HG02884 (cell line): Measurements from ENCODE around the gene CRISPLD2.

ENCODE experiments used
- ATAC-seq: cut with Tn5 transposase; IDR thresholded peaks from one replicate; pipeline ENCODE4 v1.9.1; 2021; ENCODE audit warnings: mild to moderate bottlenecking, moderate library complexity; ENCODE audit not compliant: unreplicated experiment

CRISPLD2 gene

GRCh38 chr16:84819644-84820304 lies at the start of gene CRISPLD2:
CRISPLD2 (plus strand) TSS chr16:84819985; CDS start chr16:84838496, 18,511 bp downstream.
- ATAC-seq: no peak

GRCh38 chr16:84773312-84773711 lies 46.5 kb upstream of the CRISPLD2 start:
- no peak for ATAC-seq

- no peak for ATAC-seq
These were observed 45.0 kb upstream of the CRISPLD2 start for GRCh38 chr16:84774810-84775209.

- no peak for ATAC-seq
These were observed 44.4 kb upstream of the CRISPLD2 start for GRCh38 chr16:84775262-84775810.

GRCh38 chr16:84777435-84777834 lies 42.4 kb upstream of the CRISPLD2 start:
- ATAC-seq: no peak

GRCh38 chr16:84778720-84779119 lies 41.1 kb upstream of the CRISPLD2 start:
- no peak for ATAC-seq

- ATAC-seq: no peak
These were observed 39.7 kb upstream of the CRISPLD2 start for GRCh38 chr16:84780063-84780462.

GRCh38 chr16:84780544-84781376 lies 39.0 kb upstream of the CRISPLD2 start:
- ATAC-seq: no peak

GRCh38 chr16:84782846-84783245 lies 36.9 kb upstream of the CRISPLD2 start:
- ATAC-seq: no peak

GRCh38 chr16:84785843-84786581 lies 33.8 kb upstream of the CRISPLD2 start:
- no peak for ATAC-seq

GRCh38 chr16:84786605-84787262 lies 33.1 kb upstream of the CRISPLD2 start:
- ATAC-seq: no peak

- ATAC-seq: no peak
These were observed 32.5 kb upstream of the CRISPLD2 start for GRCh38 chr16:84787263-84787622.

- no peak for ATAC-seq
These were observed 30.8 kb upstream of the CRISPLD2 start for GRCh38 chr16:84788920-84789391.

- no peak for ATAC-seq
These were observed 30.4 kb upstream of the CRISPLD2 start for GRCh38 chr16:84789431-84789830.

- ATAC-seq: no peak
These were observed 29.5 kb upstream of the CRISPLD2 start for GRCh38 chr16:84790301-84790700.

GRCh38 chr16:84791088-84791487 lies 28.7 kb upstream of the CRISPLD2 start:
- ATAC-seq: no peak

GRCh38 chr16:84791501-84791900 lies 28.3 kb upstream of the CRISPLD2 start:
- no peak for ATAC-seq

- ATAC-seq: no peak
These were observed 25.6 kb upstream of the CRISPLD2 start for GRCh38 chr16:84794186-84794585.

- no peak for ATAC-seq
These were observed 25.2 kb upstream of the CRISPLD2 start for GRCh38 chr16:84794626-84795025.

- no peak for ATAC-seq
These were observed 24.3 kb upstream of the CRISPLD2 start for GRCh38 chr16:84795329-84796053.
